ENCODE results near the gene KLHL22.
"Not testable (repeated sequence)": the region's sequence is repeated elsewhere in the genome, so short reads cannot be mapped to it uniquely, and the experiment has no call there.

The KLHL22 gene

GRCh38 chr22:20524004-20524481 is 28.4 kb upstream of the KLHL22 start:
- no peak for DNase-seq (ENCODE audit: low read depth in 2 of 2)

GRCh38 chr22:20523086-20523983 is 27.7 kb upstream of the KLHL22 start:
- DNase-seq (ENCODE audit: low read depth in 2 of 2): no peak

DNA sequence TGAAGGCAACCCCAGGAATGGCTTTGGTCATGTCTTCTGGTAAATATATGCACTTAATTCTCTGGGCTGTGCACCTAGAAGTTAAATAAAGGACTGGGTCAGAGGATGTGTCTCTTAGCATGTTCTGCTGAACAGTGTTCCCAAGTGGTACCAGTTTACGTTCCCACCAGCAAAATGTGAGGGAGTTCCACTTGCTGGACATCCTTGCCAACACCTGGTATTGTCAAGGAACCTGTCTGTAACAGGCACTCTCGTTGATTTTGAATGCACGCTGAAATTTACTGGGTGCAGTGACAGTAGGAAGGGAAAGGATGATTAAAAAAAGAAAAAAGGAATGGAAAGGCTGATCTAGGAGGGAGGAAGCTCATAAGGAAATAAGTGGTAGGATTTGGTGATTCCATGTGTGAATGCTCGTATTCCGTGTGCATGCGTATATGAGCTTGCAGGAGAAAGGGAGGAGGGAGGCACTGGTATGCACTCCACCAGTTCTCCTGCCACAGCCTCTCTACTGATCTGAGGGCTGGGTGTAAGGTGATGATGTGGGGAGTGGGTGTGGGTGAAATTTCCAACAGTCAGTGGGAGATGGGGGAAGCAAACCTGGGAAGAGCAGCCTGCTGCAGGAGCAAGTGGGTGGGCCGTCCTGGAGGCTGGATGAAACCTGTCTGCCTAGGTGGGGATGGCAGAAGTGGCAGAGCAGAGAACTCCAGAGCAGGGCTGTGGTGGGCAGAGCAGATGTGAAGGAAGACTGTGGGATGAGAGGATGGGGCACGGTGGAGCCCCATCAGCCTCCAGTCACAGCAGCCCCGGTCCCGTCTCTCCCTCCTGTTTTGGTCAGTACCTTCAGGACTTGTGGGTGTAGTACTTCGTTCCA is 26.8 kb upstream of the KLHL22 start:
- DNase-seq (ENCODE audit: low read depth in 2 of 2): no peak

DNA sequence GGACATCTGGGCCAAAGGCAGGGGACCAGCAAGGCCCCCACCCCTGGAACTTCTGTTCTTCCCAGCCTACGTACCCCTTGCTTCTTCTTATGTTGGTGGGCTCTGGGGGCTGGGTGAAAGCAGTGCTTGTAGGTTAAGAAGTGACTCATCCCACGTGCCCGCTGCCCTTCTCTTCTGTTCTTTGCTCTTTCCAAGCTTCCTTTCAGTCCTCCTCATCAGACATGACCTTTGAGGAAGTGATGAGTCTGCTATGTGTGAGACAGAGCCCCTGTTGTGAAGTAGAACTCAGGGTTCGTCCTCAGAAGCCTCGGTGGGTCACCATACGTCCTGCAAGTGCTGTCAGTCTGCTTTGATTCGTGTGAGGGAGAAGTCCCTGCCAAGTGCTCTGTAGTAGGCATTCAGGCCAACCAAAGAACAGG is 24.5 kb upstream of the KLHL22 start:
- DNase-seq (ENCODE audit: low read depth in 2 of 2): peak in 1 of 2 donors; percentile 56

DNA sequence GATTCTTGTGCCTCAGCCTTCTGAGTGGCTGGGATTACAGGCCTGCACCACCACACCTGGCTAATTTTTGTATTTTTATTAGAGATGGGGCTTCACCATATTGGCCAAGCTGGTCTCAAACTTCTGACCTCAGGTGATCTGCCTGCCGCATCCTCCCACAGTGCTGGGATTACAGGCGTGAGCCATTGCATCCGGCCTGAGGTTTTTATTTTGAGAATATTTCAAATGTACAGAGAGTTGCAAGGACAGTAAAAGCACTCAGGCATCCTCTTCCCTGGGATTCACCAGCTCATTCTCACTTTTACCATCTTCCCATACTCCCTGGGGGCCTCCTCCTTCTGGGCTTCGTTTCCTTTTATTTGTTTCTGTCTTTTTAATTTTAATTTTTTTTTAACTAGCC is 24.0 kb upstream of the KLHL22 start:
- DNase-seq (ENCODE audit: low read depth in 2 of 2): no peak

DNA sequence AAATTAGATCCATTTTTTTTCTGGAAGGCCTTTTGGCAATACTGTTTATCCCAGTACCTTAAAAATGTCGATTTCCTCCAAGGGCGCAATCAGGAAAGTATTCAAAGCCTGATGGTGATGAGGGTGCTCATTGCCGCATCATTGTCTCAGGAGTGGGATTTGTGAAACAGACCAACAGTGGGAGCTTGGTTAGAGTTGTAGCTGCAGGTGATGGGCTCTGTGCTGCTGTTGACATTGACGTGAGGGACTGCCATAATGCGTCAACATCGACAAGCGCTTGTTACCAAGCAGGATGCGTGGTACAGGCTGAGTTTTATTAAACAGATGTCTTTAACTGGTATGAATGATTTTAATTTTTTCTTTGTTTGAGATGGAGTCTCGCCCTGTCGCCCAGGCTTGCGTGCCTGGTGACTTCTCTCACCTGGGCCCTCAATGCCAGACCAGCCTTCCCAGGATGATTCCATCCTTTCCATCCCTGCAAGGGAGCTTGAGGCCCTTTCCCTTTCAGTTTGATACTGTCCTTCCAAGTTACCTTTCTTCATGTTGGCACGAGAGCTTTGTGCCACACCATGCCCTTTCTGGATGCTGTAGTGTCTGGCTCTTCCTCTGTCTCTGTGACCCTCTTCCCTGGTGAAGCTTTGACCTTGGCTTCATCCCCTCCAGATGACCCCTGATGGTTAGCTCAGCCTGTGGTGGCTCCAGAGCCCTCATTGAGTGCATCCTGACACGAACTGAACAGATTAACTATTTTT is 22.4 kb upstream of the KLHL22 start:
- no peak for DNase-seq (ENCODE audit: low read depth in 2 of 2)

GRCh38 chr22:20517422-20517821 is 21.8 kb upstream of the KLHL22 start:
- no peak for DNase-seq (ENCODE audit: low read depth in 2 of 2)

DNA sequence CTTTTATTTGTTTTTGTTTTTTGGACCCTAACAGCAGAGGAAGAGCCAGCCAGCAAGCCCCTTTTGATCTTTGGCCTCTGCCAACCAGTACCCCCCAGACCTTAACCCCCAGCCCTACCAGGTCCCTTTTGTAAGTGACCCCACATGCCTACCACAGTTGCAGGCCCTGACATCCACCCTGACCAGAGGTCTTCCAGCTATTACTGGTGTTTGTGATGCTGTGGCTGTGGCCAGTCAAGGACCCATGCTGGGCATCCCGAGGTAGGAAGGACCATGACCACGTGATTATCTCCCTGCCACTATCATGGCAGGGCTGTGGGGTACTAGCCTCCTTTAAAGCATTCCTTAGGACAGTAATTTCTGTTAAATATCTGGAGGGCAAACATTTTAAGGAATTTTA is 20.8 kb upstream of the KLHL22 start:
- no peak for DNase-seq (ENCODE audit: low read depth in 2 of 2)

DNA sequence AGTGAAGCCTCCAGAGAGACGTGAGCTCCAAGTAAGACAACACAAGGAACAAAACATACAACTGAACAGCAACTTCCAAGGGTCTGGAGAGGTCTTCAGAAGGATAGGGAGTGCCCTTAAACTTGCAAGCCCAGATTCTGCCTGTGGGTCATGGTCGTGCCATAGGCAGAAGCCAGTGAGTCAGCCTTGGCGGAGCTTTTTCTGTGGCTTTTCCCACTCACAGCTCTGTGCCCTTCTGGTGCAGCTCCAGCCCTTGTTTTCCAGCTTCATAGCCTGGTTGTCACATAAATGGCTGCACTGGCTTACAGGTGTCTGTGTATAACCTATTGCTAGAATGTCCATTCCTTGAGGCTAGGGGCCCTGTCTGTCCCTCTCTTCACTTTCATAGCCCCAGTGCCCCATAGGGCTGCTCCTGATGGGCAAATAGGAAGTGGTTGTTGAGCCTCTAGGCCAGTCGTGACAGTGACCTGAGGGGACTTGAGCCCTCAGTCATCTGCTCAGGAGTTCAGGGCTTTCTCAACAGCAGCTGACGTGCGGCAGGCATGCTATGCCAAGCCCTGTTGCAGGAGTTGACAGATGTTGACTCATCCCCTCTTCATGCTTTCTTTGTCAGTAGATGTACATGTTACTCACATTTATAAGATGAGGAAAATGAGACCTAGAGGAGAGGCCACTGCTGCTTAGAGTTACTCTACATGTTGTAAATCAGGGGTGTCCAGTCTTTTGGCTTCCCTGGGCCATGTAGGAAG is 19.2 kb upstream of the KLHL22 start:
- no peak for DNase-seq (ENCODE audit: low read depth in 2 of 2)

GRCh38 chr22:20511578-20512229 is 16.1 kb upstream of the KLHL22 start:
- DNase-seq (ENCODE audit: low read depth in 2 of 2): no peak

DNA sequence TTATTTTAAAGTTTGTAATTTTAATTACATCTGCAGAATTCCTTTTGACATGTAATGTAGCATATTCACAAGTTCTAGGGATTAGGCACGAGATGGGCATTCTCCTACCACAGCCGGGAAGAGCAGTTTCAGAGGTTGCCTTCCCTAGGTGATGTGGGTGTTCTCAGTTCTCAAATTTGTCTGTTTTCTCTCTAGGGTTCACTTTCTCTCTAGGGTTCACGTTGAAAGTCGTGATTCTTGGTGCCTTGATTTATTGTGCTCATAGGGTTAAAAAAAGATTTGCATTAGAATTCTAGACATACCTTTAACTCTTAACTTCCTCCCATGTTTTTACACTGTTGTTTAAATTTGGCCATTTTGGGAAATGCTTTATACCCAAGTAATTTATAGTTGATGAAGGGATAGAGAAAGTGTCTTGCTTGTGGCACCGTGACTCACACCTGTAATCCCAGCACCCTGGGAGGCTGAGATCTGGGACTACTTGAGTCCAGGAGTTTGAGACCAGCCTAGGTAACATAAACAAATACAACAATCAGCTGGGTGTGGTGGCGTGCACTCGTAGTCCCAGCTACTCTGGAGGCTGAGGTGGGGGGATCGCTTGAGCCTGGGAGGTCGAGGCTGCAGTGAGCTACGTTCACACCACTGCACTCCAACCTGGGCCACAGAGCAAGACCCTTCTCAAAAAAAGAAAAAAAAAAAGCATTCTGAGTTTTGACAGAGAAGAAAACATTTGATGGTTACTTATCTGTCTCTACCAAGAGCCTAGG is 15.4 kb upstream of the KLHL22 start:
- no peak for DNase-seq (ENCODE audit: low read depth in 2 of 2)

DNA sequence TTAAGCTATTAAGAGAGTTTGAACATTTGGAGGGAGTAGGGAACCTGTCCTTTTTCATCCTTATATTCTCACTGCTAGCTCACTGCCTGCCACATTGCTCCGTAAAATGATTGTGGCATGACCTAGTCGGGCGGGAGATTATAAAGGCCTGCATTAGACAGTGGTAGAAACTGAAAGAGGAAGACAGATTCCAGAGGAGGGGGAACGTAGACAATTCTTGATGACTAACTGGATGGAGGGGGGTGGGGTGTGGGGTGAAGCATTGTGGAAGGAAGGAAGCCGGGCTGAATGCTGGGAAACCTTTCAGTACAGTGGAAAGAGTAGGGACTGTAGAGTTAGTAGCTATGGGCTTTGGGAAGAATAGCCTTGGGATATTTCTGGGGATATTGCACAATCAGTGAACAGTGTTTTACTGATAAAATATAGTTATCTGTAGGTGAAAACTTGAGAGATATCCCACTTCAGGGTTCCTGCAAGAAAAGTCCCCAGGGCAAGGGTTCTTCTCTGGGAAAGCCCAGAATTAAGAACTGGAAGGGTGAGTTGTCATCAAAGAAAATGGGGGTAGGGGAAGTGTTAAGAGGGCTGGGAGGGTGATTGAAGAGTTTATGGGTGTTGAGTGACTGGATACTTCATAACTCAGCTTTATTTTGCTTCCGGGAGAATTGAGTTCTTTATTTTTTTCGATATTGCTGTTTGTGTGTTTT is 13.9 kb upstream of the KLHL22 start:
- peak; percentile 40 to 61 for DNase-seq (ENCODE audit: low read depth in 2 of 2)

GRCh38 chr22:20508815-20509271 is 13.2 kb upstream of the KLHL22 start:
- DNase-seq (ENCODE audit: low read depth in 2 of 2): no peak

DNA sequence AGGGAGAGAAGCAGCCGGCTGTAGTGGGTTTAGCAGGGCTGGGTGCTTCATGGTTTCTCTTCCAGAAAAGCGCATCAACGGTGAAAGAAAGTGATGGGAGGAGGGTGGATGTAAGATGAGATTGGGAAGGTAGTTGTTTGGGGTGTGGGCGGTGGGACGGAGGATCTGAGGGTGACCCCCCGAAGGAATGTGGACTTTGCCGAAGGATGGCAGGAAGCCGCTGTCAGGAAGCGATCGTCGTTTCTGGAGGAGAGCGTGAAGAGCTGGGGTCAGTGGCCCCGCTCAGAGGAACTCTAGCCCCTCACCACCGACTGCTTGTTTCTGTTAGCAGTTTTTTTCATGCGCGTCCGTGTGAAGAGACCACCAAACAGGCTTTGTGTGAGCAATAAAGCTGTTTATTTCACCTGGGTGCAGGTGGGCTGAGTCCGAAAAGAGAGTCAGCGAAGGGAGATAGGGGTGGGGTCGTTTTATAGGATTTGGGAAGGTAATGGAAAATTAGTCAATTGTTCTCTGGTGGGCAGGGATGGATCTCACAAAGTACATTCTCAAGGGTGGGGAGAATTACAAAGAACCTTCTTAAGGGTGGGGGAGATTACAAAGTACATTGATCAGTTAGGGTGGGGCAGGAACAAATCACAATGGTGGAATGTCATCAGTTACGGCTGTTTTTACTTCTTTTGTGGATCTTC is 12.6 kb upstream of the KLHL22 start:
- not testable (repeated sequence) for DNase-seq (ENCODE audit: low read depth in 2 of 2)

DNA sequence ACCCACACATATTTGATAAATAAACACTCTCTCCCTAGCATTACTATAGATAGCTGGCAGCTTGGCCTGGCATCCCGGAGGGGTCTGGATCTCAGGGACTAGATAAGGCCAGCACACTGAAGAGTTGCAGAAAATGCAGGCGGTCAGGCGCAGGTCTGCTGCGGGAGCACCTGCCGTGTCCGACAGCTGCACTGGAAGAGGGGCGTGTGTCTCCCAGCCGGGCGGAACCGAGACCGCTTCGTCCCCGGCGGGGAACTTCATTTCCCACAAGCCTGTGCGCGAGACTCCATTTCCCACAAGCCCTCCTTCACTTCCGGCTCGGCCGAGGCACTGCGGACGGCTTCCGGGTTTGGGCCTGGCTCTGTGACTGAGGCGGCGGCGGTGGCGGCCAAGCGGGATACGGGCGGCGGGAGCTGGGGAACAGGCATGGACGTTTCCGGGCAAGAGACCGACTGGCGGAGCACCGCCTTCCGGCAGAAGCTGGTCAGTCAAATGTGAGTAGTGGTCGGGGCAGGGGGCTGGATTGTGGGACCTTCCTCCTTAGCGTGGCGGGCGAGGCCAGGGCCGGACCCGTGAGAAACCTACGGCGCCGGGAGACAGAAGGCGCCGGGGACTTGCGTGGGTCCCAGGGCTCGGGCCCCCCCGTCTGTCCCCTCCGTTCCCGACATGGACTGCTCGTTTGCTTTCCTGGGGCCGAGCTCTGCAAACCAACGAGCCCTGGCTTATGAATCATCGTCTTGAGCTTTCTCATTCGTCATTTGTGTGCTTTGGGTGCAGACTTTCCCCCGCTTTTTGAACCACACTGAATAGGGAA is 11.9 kb upstream of the KLHL22 start, which contains the start of gene MED15:
TSS of gene MED15 (plus strand) at position 358 of the 814 bp plus-strand sequence. CDS start at position 427, 69 bp downstream.
- peak; percentile 76 to 81 for DNase-seq (ENCODE audit: low read depth in 2 of 2)

GRCh38 chr22:20506543-20507252 is 11.1 kb upstream of the KLHL22 start:
- DNase-seq (ENCODE audit: low read depth in 2 of 2): no peak

Data from stimulated activated CD8-positive, alpha-beta memory T cell treated with anti-CD3 and anti-CD28 coated beads, Interleukin-7, amount 100 ng/mL, for 4 hours (primary cell).